IMR-90 (cell line): ENCODE measurements around the gene COL27A1. TPM values are rescaled to one million over a fixed set of nuclear protein-coding genes. Genes with fewer than 3 reads are reported as not detected.

ENCODE experiments used
- MAZ ChIP-seq: IDR thresholded peaks from 2 replicates; pipeline ENCODE4 v1.6.1; 2012; ENCODE audit warnings: low read depth, mild to moderate bottlenecking, low read length, improper control_type of control experiment, moderate library complexity, borderline replicate concordance
- MXI1 ChIP-seq: IDR thresholded peaks from 2 replicates; pipeline ENCODE4 v1.6.1; 2012; ENCODE audit warnings: low read depth, mild to moderate bottlenecking, low read length, moderate library complexity, borderline replicate concordance
- RCOR1 ChIP-seq: IDR thresholded peaks from 2 replicates; pipeline ENCODE4 v1.6.1; 2012; ENCODE audit warnings: mild to moderate bottlenecking, low read length, improper control_type of control experiment; ENCODE audit not compliant: insufficient replicate concordance
- polyA plus RNA-seq, 3 experiments: library from polyadenylated mRNA; depleted of rRNA; stranded (reverse); fragments of >200 nt; gene quantifications; 2 replicates each; pipeline ENCODE4 v1.2.3, GENCODE V29; 2012; ENCODE audit warnings: low replicate concordance in 1 of 3
- total RNA-seq: library from RNA; depleted of rRNA; stranded (reverse); fragments of >200 nt; gene quantifications from 2 replicates; pipeline ENCODE4 v1.2.3, GENCODE V29; 2012
- TF ChIP-seq, protein P1 (sequence below): conservative IDR thresholded peaks from 2 replicates; pipeline ENCODE4 v1.5.1; 2012; ENCODE audit warnings: mild to moderate bottlenecking, low read depth, low read length, improper control_type of control experiment

The COL27A1 gene
- total and polyA plus RNA-seq, 2 of the 4 experiments (the other 2 are of a cell fraction): 3.2 to 18.3 TPM

DNA sequence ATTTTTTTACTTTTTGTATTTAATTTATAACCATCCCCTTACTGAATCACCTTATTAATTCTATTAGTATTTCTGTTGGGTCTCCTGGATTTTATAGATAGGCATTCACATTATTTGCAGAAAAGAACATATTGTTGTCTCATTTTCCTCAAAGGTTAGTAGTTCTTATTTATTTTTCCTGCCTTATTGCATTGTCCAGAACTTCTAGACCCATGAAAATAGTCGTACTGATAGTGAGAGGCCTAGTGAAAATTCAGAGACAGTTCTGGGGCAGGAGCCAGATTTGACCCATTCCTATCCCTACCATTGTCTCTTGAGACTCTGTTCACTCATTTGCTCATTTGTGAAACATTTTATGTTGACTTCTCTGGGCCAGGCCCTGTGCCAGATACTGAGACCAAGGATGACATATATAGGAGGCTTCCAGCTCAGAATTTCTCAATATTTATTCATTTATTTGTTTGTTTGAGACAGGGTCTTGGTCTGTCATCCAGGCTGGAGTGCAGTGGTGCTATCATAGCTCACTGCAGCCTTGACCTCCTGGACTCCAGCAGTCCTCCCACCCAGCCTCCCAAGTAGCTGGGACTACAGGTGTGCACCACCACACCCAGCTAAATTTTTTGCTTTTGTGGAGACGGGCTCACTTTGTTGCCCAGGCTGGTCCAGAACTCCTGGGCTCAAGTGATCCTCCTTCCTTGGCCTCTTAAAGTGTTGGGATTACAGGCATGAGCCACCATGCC, 34.7 kb downstream of the COL27A1 start (continued):
- TF ChIP-seq, protein P1, sequence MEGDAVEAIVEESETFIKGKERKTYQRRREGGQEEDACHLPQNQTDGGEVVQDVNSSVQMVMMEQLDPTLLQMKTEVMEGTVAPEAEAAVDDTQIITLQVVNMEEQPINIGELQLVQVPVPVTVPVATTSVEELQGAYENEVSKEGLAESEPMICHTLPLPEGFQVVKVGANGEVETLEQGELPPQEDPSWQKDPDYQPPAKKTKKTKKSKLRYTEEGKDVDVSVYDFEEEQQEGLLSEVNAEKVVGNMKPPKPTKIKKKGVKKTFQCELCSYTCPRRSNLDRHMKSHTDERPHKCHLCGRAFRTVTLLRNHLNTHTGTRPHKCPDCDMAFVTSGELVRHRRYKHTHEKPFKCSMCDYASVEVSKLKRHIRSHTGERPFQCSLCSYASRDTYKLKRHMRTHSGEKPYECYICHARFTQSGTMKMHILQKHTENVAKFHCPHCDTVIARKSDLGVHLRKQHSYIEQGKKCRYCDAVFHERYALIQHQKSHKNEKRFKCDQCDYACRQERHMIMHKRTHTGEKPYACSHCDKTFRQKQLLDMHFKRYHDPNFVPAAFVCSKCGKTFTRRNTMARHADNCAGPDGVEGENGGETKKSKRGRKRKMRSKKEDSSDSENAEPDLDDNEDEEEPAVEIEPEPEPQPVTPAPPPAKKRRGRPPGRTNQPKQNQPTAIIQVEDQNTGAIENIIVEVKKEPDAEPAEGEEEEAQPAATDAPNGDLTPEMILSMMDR: no peak
- TF ChIP-seq MXI1 (no peak), MAZ (no peak), RCOR1 (no peak)
